HG03066 (cell line): ENCODE measurements around the gene KRT6B.
"Not testable (repeated sequence)": the region's sequence is repeated elsewhere in the genome, so short reads cannot be mapped to it uniquely, and the experiment has no call there.

ENCODE experiments used
- ATAC-seq: cut with Tn5 transposase; IDR thresholded peaks from one replicate; pipeline ENCODE4 v1.9.1; 2021; ENCODE audit warnings: low read depth; ENCODE audit not compliant: unreplicated experiment

Gene KRT6B

GRCh38 chr12:52452101-52452500, at the start of gene KRT6B:
TSS of gene KRT6B (minus strand) at chr12:52452146. CDS start at chr12:52452078, 68 bp downstream.
- no peak for ATAC-seq

DNA sequence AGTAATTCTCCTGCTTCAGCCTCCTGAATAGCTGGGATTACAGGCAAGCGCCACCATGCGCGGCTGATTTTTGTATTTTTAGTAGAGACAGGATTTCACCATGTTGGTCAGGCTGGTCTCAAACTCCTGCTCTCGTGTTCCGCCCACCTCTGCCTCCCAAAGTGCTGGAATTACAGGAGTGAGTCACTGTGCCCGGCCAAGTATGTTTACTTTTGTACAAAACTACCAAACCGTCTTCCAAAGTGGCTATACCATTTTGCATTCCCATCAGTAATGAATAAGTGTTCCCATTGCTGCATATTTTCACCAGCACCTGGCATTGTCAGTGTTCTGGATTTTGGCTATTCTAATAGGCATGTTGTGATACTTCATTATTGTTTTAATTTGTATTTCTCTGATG, 49.5 kb upstream of the KRT6B start:
- no peak for ATAC-seq

- ATAC-seq: not testable (repeated sequence)
Measured at GRCh38 chr12:52500574-52500973, 48.6 kb upstream of the KRT6B start.

- ATAC-seq: no peak
Measured at GRCh38 chr12:52499806-52500560, 48.0 kb upstream of the KRT6B start.

- ATAC-seq: no peak
Measured at GRCh38 chr12:52498946-52499345, 47.0 kb upstream of the KRT6B start.

DNA sequence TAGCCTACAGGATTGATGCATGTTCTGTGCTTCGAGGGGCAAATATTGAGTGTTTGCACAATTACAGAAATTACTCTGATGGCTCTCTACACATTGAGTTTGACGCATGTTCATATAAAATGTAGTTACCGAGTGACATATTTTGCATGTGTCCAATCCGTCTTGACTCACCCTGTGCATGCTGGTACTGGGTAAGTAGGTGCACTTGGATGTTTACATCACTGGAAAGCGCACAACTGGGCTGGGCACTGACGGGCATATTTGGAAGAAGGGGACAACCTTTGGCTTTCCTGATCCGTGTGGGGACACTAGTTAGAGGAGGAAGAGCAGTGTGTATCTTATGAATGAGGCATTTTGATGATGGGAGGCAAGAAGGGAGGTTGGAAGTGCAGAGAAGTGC, 46.0 kb upstream of the KRT6B start:
- no peak for ATAC-seq

DNA sequence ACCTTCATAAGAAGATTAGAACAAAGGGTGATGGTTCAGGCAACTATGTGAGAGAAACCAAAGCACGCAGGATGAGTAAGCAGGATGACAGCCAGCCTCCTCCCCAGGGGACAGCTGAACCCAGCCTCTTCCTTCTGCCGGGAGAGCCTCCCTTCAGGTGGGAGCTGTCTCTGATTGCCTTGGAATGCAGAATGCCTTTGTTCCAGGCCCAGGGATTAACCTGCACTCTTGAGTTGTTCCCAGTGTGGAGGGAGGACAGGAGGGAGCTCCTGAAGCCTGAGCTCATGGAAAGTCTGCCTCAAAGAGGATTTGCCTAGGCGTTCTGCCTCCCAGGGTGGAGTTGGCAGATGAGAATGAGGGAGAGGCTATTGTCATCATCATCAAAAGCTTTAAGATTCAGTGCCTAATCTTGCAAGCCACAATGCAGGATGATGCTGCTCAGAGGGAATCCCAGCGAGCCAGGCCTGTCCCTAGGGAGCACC, 44.7 kb upstream of the KRT6B start:
- ATAC-seq: no peak

DNA sequence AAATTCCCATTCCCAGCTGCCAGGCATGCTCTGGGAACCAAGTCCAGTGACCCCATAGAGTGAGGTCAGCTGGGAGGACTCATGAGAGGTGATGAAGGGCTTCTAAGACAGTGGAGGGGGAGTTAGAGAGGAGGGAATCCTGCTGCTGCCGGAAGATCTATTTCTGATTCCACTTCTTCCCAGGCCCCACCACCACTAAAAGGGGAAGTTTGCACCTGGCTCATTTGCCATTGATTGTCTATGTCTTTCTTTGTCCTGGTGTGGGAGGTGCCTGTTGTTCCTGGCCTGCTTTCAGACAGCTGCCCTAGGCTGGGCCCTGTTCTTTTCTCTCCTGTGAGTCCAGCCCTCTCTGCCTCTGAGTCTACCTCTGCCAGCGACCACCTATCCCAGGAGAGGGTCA, 44.1 kb upstream of the KRT6B start:
- ATAC-seq: no peak

DNA sequence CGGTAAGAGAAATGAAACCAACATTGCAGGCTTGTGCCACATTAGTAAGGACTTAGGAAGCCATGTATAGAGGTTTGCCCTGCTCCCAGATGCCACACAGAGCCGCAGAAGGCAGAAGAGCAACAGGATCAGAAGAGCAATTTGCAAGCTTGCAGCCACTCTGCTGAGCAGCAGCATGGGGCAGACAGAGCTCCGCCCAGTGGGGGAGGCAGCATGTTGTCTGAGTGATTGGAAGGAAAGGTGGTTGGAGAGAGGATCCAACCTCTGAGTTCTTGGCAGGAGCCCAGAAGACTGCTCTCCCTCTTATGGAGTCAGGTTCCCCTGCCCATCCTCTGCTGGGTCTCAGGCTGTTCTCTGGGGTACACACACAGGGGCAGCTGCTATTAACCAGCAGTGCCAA, 43.4 kb upstream of the KRT6B start:
- ATAC-seq: no peak

DNA sequence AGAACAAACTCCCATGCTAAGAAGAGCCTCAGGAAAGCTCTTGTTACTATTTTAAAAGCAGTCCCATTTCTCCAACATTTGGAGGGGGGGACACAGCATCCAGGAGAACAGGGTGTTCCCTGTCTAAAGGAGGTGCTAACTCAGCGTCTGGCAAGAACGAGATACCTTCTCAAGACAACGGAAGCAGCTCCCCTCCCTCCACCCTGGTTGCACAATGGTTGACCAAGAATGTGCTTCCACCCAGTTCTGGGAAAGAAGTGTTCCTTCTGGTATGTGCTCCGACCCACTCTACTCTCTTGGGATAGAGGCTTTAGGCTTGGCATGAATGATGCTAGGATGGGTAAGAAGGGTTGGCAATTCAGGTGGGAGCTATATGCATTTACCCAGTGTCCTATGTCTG, 42.6 kb upstream of the KRT6B start:
- no peak for ATAC-seq

- no peak for ATAC-seq
Measured at GRCh38 chr12:52494100-52494499, 42.2 kb upstream of the KRT6B start.

- ATAC-seq: no peak
Measured at GRCh38 chr12:52493172-52493571, 41.2 kb upstream of the KRT6B start, which contains the start of gene KRT6A. TSS of gene KRT6A (minus strand) at chr12:52493257. CDS start at chr12:52493188, 69 bp downstream.

- not testable (repeated sequence) for ATAC-seq
Measured at GRCh38 chr12:52492405-52492804, 40.5 kb upstream of the KRT6B start.

DNA sequence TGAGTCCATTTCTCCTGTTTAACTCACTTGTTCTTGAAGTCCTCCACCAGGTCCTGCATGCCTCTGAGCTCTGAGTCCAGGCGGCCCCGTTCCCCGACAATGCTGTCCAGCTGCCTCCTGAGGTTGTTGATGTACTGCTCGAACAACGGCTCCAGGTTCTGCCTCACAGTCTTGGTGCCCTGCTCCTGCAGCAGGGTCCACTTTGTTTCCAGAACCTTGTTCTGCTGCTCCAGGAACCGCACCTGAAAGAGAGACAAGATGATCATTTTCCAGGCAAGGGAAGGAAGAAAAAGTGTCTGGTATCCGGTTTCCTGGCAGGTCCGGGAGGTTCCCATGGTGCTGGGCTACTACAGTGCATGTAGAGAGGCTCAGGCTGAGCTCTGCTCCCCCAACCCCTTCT, 39.5 kb upstream of the KRT6B start:
- not testable (repeated sequence) for ATAC-seq

DNA sequence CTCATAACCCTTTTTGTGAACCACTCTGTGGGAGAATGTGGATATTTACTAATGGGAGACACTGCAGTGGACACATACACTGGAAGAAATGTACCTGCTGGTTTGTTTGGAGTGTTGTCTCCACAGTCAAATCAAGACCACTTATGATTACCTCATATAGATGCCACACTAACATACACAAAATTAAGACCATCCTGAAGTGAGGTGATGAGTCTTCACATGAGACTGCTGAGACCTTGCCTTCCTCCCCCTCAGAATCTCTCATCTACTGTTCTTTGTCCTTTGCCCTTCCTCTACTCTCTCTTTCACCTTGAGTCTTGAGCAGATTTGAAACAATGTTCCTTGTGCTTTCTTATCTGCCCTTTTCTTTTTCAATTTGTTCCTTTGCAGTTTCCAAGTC, 36.8 kb upstream of the KRT6B start:
- no peak for ATAC-seq

DNA sequence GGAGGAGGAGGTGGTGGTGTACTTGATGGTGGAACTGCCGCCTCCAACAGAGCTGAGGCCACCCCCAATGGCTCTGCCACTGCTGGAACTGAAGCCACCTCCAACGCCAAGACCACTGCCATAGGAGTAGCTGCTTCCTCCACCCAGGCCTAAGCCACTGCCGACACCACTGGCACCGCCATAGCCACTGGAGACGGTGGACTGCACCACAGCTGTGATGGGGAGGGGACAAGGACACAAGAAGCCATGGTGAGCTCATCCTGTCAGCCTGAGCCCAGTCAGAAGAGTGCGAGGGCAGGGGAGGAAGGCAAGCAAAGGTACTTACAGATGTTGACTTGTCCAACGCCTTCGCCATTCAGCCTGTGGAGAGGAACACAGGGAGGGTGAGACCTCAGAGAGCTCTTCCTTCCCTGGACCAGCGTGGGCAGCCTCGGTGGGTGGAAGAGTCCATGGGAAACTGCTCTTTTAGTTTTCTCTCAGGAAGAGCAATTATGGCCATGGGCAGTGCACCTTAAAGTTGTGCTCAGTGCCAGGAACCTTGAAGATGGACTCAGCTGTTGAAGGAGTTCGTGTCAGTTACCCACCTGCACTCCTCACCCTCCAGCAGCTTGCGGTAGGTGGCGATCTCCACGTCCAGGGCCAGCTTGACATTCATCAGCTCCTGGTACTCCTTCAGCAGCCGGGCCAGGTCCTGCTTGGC, 35.9 kb upstream of the KRT6B start:
- not testable (repeated sequence) for ATAC-seq

GRCh38 chr12:52487211-52487610, 35.3 kb upstream of the KRT6B start:
- no peak for ATAC-seq

DNA sequence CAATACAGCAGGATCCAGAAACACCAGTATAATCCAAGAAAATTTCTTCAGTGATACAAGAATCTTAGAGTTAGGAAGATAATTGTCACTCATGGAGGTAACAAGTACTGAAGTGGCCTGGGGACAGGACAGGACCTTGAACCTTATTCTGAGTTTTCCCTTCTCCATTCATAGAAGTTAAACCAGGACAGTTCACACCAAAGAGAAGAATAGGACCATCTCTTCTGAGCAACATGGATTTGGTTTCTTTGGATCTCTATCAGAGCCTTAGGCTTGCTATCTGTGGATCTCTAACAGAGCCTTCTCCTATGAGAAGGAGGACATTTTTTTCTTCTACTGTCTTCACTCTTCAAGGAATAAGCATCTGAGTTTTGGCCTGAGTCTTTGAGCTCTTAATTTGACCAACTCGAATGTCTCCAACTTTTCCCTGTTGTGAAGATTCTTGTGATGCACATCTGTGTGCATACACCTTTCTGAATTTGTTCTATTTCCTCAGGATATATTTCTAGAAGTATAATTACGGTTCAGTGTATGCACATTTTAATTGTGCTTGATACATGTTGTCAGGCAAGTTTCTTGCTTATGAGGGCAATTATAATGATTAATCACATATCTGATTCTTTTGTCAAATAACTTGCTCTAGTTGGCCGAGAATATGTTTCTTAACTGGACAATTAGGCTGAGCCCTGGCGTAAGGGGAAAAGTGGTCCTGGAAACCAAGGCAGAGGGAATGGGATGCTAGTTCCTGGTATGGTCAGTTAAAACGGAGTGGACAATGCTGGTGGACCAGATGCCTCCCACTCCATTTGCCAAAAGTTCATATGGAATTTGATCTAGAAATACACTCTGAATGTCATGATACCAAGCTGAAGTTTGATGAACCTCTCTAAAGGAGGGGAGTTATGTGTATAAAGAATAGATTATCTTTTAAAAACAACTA, 34.5 kb upstream of the KRT6B start:
- ATAC-seq: no peak

DNA sequence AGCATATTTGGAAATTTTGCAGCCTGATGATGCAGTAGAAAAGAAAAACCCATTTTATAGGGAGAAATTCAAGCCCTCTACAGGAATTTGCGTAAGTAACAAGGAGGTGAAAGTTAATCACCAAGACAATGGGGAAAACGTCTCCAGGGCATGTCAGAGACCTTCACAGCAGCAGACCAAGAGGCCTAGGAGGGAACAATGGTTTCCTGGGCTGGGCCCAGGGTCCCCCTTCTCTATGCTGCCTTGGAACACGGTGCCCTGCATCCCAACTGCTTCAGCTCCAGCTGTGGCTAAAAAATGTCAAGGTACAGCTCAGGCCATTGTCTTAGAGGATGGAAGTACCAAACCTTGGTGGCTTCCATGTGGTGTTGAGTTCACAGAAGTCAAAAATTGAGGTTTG, 28.1 kb upstream of the KRT6B start:
- no peak for ATAC-seq

GRCh38 chr12:52477651-52478050, 25.7 kb upstream of the KRT6B start:
- no peak for ATAC-seq

DNA sequence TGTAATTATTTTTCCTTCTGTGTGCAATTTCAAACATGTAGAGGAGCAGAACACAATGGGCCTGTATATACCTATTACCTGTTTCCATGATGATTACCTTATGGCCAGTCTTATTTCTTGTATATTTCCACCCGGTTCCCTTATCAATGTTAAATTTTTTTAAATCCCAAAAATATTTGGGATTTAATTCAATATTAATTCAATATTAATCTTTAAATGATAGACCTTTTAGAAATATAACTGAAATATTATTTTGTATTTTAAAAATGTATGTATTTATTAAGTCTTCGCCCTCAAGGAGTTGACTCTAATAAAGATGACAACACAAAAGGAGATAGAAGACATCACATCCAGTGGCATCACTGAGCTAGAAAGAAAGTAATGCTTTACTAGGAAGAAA, 22.3 kb upstream of the KRT6B start:
- ATAC-seq: no peak
